SU-DHL-6 (cell line): Measurements from ENCODE around the gene WFIKKN2.

Experiments used
- H2AFZ ChIP-seq: fragments of 200-600 bp; sonication (generic); 2 replicates; pipeline ENCODE4 v1.6.1; 2014; ENCODE audit warnings: low read depth, mild to moderate bottlenecking, moderate library complexity, mixed read lengths, antibody characterized with exemption, low read length; ENCODE audit not compliant: severe bottlenecking
- H3F3A ChIP-seq: fragments of 200-600 bp; shearing (Covaris generic); 2 replicates; pipeline ENCODE4 v1.6.0; 2016; ENCODE audit warnings: antibody characterized with exemption, mild to moderate bottlenecking; ENCODE audit not compliant: insufficient read depth
- H3K27ac ChIP-seq: fragments of 200-600 bp; sonication (generic); 2 replicates; pipeline ENCODE4 v1.5.1; 2016; ENCODE audit warnings: low read depth, mild to moderate bottlenecking, low read length, moderate library complexity, mixed read lengths
- H3K27me3 ChIP-seq: fragments of 200-600 bp; sonication (generic), shearing (Covaris generic); 2 replicates; pipeline ENCODE4 v1.6.0; 2014; ENCODE audit warnings: mild to moderate bottlenecking, low read length
- H3K36me3 ChIP-seq: fragments of 200-600 bp; sonication (generic); 2 replicates; pipeline ENCODE4 v1.6.1; 2014; ENCODE audit warnings: mild to moderate bottlenecking, low read length, mixed read lengths
- H3K4me2 ChIP-seq: fragments of 300-600, 200-600 bp; shearing (Covaris generic), sonication (generic); 2 replicates; pipeline ENCODE4 v1.6.0; 2014; ENCODE audit warnings: low read length, low read depth, mild to moderate bottlenecking; ENCODE audit not compliant: poor library complexity, severe bottlenecking
- H3K4me3 ChIP-seq: fragments of 200-600 bp; sonication (generic); 2 replicates; pipeline ENCODE4 v1.5.1; 2014; ENCODE audit warnings: antibody characterized with exemption, low read length, mild to moderate bottlenecking, mixed read lengths; ENCODE audit not compliant: insufficient read depth, poor library complexity, severe bottlenecking
- H3K79me2 ChIP-seq: fragments of 200-600 bp; sonication (generic); 2 replicates; pipeline ENCODE4 v1.6.1; 2014; ENCODE audit warnings: mild to moderate bottlenecking, low read length, moderate library complexity; ENCODE audit not compliant: insufficient read depth
- H3K9ac ChIP-seq: fragments of 200-600 bp; sonication (generic); 2 replicates; pipeline ENCODE4 v1.7.0; 2014; ENCODE audit warnings: mild to moderate bottlenecking, low read length
- H3K9me2 ChIP-seq: fragments of 200-600 bp; sonication (generic); replicated peaks from 2 replicates; pipeline ENCODE4 v1.6.1; 2014; ENCODE audit warnings: low read length; ENCODE audit not compliant: insufficient read depth
- H3K9me3 ChIP-seq: fragments of 200-600 bp; sonication (generic); 2 replicates; pipeline ENCODE4 v1.6.1; 2014; ENCODE audit warnings: low read length, mixed read lengths; ENCODE audit not compliant: insufficient read depth
- H4K20me1 ChIP-seq: fragments of 200-600 bp; sonication (generic); 2 replicates; pipeline ENCODE4 v1.6.1; 2014; ENCODE audit warnings: low read depth, mild to moderate bottlenecking, antibody characterized with exemption, low read length, moderate library complexity, mixed read lengths
- EZH2phosphoT487 ChIP-seq: fragments of 200-600 bp; sonication (generic), shearing (Covaris generic); conservative IDR thresholded peaks from 2 replicates; pipeline ENCODE4 v1.6.1; 2018; ENCODE audit warnings: mild to moderate bottlenecking, antibody characterized with exemption, low read length, moderate library complexity, mixed read lengths
- TF ChIP-seq, protein P1 (sequence below): fragments of 200-600 bp; sonication (generic); IDR thresholded peaks from one replicate; pipeline ENCODE4 v1.5.1; 2017; ENCODE audit warnings: antibody characterized with exemption, mild to moderate bottlenecking, low read length, moderate library complexity; ENCODE audit not compliant: insufficient read depth, poor library complexity, severe bottlenecking

WFIKKN2 gene

GRCh38 chr17:50871364-50871763 is 36.0 kb downstream of the WFIKKN2 start:
- H3K9ac ChIP-seq = no peak overlapping the region
- H3K27me3 ChIP-seq = no peaks in the 10 kb centered on the region
- H3K4me2 ChIP-seq = no peak overlapping the region
- no peaks in the 10 kb centered on the region for H3K36me3 ChIP-seq
- H3K9me2 ChIP-seq = no peaks in the 10 kb centered on the region
- H2AFZ ChIP-seq = no peak overlapping the region
- H3K79me2 ChIP-seq = no peaks in the 10 kb centered on the region
- no peaks in the 10 kb centered on the region for H3K9me3 ChIP-seq
- no peaks in the 10 kb centered on the region for H4K20me1 ChIP-seq
- no peak overlapping the region for H3K27ac ChIP-seq
- H3K4me3 ChIP-seq = no peak overlapping the region
- H3F3A ChIP-seq = peaks cover 6% of the 10 kb centered on the region
- TF ChIP-seq, protein P1, sequence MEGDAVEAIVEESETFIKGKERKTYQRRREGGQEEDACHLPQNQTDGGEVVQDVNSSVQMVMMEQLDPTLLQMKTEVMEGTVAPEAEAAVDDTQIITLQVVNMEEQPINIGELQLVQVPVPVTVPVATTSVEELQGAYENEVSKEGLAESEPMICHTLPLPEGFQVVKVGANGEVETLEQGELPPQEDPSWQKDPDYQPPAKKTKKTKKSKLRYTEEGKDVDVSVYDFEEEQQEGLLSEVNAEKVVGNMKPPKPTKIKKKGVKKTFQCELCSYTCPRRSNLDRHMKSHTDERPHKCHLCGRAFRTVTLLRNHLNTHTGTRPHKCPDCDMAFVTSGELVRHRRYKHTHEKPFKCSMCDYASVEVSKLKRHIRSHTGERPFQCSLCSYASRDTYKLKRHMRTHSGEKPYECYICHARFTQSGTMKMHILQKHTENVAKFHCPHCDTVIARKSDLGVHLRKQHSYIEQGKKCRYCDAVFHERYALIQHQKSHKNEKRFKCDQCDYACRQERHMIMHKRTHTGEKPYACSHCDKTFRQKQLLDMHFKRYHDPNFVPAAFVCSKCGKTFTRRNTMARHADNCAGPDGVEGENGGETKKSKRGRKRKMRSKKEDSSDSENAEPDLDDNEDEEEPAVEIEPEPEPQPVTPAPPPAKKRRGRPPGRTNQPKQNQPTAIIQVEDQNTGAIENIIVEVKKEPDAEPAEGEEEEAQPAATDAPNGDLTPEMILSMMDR = no peak
- TF ChIP-seq EZH2phosphoT487 = no peak

GRCh38 chr17:50871898-50872297 is 36.5 kb downstream of the WFIKKN2 start:
- H4K20me1 ChIP-seq = no peaks in the 10 kb centered on the region
- no peak overlapping the region for H2AFZ ChIP-seq
- no peaks in the 10 kb centered on the region for H3K9me2 ChIP-seq
- H3K79me2 ChIP-seq = no peaks in the 10 kb centered on the region
- no peaks in the 10 kb centered on the region for H3K9me3 ChIP-seq
- no peak overlapping the region for H3K4me2 ChIP-seq
- H3K9ac ChIP-seq = no peak overlapping the region
- no peak overlapping the region for H3K4me3 ChIP-seq
- peaks cover 6% of the 10 kb centered on the region for H3F3A ChIP-seq
- no peaks in the 10 kb centered on the region for H3K27me3 ChIP-seq
- TF ChIP-seq EZH2phosphoT487 = no peak
- TF ChIP-seq, protein P1 = no peak
- no peaks in the 10 kb centered on the region for H3K36me3 ChIP-seq
- no peak overlapping the region for H3K27ac ChIP-seq

DNA sequence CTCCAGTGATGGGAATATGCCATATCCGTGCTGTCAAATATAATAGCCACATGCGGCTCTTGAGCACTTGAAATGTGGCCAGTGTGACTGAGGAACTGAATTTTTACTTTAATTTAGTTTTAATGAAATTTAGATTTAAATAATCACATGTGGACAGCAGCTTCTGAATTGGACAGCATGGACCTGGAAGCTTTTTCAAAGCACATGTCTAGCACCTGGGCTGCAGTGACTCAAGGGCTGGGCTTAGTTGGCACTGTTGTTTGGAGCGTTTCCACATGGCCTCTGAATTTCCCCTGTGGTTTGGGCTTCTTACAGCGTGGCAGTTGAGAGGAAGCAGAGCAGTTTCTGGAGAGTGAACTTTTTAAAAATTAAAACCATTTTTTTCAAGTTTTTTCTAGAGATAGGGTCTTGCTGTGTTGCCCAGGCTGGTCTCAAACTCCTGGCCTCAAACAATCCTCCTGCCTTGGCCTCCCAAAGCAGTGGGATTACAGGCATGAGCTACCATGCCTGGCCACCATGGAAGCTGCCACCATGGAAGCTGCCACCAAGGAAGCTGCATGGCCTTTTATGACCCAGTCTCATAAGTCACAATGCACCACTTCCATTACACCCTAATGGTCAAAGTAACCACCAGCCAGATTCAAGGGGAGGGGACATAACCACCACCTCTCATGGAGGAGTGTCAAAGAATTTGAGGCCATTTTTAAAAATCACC is 37.5 kb downstream of the WFIKKN2 start:
- TF ChIP-seq, protein P1 = no peak
- no peak for TF ChIP-seq EZH2phosphoT487
- H3K27me3 ChIP-seq = no peaks in the 10 kb centered on the region
- H2AFZ ChIP-seq = no peak overlapping the region
- no peak overlapping the region for H3K4me3 ChIP-seq
- no peak overlapping the region for H3K9ac ChIP-seq
- H3K79me2 ChIP-seq = no peaks in the 10 kb centered on the region
- H3K36me3 ChIP-seq = no peaks in the 10 kb centered on the region
- no peak overlapping the region for H3K4me2 ChIP-seq
- no peaks in the 10 kb centered on the region for H4K20me1 ChIP-seq
- H3F3A ChIP-seq = peaks cover 6% of the 10 kb centered on the region
- no peaks in the 10 kb centered on the region for H3K9me3 ChIP-seq
- H3K9me2 ChIP-seq = no peaks in the 10 kb centered on the region
- no peak overlapping the region for H3K27ac ChIP-seq
